ENCODE measurements around the gene C10orf120.

Gene C10orf120

DNA sequence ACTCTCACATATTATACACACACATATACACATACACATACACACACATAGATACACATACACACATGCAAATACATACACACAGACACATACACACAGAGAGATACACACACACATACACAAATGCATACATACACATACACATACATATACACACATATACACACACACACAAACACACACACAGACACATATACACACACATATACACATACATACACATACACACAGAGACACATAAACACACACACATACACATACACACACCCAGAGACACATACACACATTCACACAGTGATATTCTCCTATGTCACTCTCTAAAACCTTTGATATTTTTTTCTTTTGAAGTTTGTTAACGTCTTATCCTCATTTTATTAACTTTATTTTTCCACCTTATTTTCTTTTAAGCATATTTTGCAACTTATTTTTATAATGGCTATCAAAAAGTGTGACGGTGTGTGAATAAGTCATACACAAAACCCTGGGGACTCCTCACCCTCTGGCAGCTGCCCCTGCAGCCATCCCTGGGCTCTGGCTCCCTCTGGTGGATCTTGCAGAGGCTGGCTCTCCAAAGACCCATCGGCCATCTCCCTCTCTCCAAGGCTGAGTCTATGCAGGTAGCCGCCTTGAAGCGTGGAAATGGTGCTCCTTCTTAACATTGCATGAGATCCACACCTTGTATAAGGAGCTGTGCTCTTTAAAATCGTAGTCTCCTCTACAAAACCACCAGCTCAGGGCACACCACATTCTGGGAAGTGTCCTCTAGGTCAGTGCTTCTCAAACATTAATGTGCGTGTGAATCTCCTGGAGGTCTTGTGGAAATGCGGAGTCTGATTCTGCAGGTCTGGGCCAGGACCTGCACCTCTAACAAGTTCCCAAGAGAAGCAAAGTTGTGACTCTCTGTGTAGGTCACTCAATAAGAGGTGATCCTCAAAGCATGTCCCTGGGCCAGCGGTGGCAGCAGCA is 4.1 kb upstream of the C10orf120 start:
- peak; percentile 3 to 4 for DNase-seq (ENCODE audit: low read depth in 2 of 2)

- no peak for DNase-seq (ENCODE audit: low read depth in 2 of 2)
Measured at GRCh38 chr10:122702275-122702674, 2.6 kb upstream of the C10orf120 start.

DNA sequence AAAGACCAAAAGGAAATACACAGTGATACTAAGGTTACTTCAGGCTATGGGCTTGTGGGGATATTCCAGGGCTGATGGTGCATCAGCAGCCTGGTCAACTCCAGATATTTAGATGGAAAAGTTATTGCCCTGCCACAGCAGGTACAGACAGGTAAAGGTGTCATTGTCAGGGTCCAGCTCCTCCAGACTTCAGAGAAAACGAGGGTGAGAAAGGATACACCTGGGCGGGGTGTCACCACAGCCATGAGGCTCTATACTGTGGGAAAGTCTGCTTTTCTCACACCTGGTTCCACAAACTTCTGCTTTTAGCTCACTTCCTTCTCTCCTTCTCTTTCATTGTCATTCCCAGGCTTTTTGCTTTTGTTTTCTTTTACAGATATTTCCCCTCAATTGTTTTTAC is 2.0 kb upstream of the C10orf120 start:
- no peak for DNase-seq (ENCODE audit: low read depth in 2 of 2)

GRCh38 chr10:122696687-122697086 is 3.0 kb downstream of the C10orf120 start:
- no peak for DNase-seq (ENCODE audit: low read depth in 2 of 2)

- no peak for DNase-seq (ENCODE audit: low read depth in 2 of 2)
Measured at GRCh38 chr10:122692744-122693143, 6.9 kb downstream of the C10orf120 start.

DNA sequence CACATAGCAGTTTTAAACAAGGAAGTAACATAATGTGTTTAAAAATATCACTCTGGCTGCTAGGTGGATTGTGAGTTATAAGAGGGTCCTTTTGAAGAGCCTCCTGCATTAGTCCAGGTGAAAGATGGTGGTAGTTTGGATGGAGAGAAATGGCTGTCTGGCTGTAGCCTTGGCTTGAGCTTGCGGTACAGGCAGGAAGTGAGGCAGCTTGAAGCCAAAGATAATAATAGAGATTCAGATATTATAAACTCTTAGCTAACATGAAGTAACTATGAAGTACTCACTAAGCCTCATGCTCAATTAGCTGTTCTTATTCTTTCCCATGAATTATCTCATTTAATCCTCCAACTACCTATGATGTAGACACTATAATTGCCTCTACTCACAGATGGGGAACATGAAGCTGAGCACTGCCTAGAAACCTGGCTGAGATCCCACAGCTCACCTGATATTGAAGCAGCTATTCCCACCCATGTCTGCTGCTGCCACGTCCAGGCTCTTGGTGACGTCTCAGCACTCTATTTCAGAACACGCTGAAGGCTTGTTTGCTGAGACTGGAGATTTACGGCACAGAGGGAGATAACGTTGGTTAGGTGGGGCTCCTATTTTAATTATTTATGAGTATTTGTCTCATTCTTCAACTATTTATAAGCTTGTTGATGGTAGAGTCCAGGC is 10.4 kb downstream of the C10orf120 start:
- no peak for DNase-seq (ENCODE audit: low read depth in 2 of 2)

DNA sequence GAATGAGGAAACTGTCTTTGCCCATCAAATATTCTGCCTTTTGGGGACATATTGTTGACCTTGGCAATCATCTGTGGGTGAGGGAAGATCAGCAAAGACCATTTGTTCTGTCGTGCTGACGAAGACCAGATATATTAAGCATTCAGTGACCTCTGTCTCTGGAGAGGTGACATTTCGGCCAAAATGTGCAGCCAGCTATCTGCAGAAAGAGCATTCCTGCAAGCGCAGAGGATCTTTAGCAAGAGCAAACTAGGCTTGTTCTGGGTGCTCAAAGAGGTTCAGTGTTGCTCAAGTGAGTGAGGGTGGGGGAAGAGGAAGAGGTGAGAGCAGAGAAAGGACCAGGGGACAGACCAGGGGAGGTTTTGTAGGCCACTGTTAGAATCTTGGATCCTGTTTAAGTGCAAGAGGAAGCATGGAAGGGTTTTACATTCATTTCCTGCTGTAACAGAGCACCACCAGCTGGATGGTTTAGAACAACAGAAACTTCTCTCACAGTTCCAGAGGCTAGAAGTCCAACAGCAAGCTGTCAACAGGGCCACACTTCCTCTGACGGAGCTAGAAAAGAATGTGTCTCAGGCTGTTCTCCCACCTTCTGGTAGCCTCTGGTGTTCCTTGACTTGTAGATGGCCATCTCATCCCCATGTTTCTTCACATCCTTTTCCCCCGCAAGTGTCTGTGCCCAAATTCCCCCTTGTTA is 11.2 kb downstream of the C10orf120 start:
- DNase-seq (ENCODE audit: low read depth in 2 of 2), result no peak

- no peak for DNase-seq (ENCODE audit: low read depth in 2 of 2)
Measured at GRCh38 chr10:122682522-122682921, 17.1 kb downstream of the C10orf120 start.

- DNase-seq (ENCODE audit: low read depth in 2 of 2), result no peak
Measured at GRCh38 chr10:122678266-122678665, 21.4 kb downstream of the C10orf120 start.

GRCh38 chr10:122675278-122675677 is 24.4 kb downstream of the C10orf120 start:
- no peak for DNase-seq (ENCODE audit: low read depth in 2 of 2)

DNA sequence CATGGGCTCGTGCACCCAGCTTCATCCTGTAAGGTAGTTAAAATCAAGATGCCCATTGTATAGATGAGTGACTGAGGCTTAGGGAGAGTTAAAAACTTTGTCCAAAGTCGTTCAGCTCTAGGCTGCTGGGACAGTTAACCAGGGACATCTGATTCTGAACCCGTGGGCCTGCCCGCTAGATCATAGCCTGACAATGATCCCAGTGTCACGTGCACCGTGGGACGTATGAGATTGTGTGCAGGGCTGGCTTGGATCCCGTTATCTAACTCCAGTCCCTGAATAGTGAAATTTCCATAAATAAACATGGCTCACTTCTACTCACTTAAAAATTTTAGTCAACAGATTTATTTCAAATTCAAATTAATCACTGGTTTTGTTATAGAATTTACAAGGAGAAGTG is 24.9 kb downstream of the C10orf120 start:
- no peak for DNase-seq (ENCODE audit: low read depth in 2 of 2)

- DNase-seq (ENCODE audit: low read depth in 2 of 2), result no peak
Measured at GRCh38 chr10:122673731-122674130, 25.9 kb downstream of the C10orf120 start.

- no peak for DNase-seq (ENCODE audit: low read depth in 2 of 2)
Measured at GRCh38 chr10:122673269-122673668, 26.4 kb downstream of the C10orf120 start.

DNA sequence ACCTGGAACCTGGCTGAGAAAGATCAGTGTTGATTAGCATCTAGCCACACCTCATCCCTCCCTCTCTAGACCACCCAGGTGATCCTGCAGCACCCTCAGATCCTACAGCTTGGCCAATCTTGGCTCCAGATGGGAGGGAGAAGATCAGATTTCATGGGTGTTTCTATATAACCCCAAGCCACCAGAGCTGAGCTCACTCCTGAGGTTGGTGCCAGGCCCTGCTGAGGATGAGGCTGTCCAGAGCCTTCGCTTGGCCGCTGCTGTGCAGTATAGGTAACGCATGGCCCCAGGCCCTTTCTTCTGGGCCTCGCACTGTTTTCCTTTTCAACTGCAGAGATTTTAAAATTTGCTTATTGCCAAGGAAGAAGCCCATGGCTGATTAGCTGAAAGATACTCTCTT is 27.0 kb downstream of the C10orf120 start:
- no peak for DNase-seq (ENCODE audit: low read depth in 2 of 2)

DNA sequence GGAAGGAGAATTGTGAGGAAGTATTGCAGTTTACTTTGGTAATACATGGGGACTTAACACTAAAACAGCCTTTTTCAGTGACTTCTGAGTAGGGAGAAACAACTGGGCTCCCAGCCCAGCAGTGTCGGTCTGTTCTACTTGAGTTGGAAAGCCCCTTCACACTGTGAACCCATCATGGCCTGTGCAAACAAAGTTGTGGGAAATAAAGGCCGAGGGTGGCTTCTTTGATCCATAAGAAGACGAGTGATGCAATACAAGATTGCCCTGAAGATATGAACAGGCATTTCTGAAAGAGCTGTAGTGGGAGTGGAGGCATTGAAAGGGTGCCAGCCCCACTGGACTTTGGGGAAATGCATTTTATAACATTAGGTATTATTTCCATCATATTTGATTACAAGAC is 28.3 kb downstream of the C10orf120 start:
- no peak for DNase-seq (ENCODE audit: low read depth in 2 of 2)

GRCh38 chr10:122669842-122670241 is 29.8 kb downstream of the C10orf120 start:
- DNase-seq (ENCODE audit: low read depth in 2 of 2), result no peak

- DNase-seq (ENCODE audit: low read depth in 2 of 2), result no peak
Measured at GRCh38 chr10:122669045-122669444, 30.6 kb downstream of the C10orf120 start.

- no peak for DNase-seq (ENCODE audit: low read depth in 2 of 2)
Measured at GRCh38 chr10:122665946-122666345, 33.7 kb downstream of the C10orf120 start.

- no peak for DNase-seq (ENCODE audit: low read depth in 2 of 2)
Measured at GRCh38 chr10:122665329-122665860, 34.3 kb downstream of the C10orf120 start.

DNA sequence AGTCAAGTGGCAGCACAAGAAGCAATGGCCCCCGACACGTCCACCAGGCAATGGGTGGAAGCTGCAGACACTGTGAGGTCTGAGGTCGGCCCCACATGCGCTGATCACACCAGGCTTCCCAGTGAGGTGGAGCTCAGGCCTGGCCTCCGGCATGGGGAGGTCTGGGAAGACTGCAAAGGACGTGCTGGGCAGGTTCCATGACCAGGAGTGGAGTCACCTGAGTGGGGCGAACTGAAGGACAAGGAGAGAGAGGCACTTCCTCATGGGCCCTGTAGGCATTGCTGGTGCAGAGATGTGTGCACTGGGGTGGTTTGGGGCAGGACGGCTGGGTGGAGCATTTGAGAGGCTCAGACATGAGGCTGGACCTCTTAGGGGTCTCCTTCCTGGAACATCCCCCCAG is 35.1 kb downstream of the C10orf120 start:
- no peak for DNase-seq (ENCODE audit: low read depth in 2 of 2)

DNA sequence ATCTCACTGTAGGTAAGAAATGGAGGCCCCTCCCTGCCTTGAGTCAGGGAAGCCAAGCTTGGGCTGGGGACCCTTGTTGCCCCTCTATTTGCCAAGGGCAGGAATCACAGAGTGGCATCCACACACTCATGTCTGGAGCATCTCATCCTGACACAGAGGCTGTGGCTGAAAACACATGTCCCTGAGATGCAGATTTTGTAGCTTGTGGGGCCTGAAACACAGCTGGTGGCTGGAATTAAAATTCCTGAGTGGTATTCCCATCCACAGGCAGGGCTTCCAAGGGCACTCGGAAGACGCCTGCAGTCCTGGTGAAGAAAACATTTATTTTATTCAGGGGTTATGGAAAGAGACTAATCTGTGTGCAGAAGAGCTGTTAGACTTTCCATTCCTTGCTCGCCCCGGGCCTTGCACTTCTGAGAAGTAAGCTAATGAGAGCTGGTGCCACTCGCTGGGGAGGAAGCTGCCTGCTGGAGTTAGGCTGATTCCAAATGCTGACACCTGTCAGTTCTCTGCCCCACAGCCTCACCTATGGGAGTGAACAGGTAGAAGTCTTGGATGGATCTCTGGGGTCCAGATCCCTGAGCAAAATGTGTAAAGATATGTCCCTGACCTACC is 36.0 kb downstream of the C10orf120 start:
- DNase-seq (ENCODE audit: low read depth in 2 of 2), result no peak

GRCh38 chr10:122662231-122662630 is 37.4 kb downstream of the C10orf120 start:
- no peak for DNase-seq (ENCODE audit: low read depth in 2 of 2)
